Middle frontal gyrus (tissue), 1 donor: ENCODE results near the gene SNRNP25.
A peak's percentile ranks its signal among the peaks of the same experiment; 100 is the strongest.

ENCODE experiments used
- DNase-seq: peaks from one replicate; pipeline ENCODE4 v3.0.0-alpha.2; 2015; ENCODE audit warnings: low spot score; ENCODE audit errors: extremely low spot score

The SNRNP25 gene

DNA sequence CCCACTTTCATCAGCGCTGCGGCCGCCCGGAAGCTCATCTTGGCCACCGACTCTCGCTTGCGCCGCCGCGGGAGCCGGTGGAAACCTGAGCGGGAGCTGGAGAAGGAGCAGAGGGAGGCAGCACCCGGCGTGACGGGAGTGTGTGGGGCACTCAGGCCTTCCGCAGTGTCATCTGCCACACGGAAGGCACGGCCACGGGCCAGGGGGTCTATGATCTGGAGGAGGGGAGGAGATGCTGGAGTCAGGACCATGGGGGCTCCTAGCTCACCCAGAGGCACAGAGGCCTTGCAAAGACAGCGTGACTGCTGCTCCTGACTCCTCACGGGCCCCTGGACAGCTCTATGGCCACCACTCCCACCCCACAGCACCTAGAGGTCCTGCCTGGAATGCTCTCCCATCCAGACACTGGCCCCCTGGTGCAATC lies 9.4 kb downstream of the SNRNP25 start:
- DNase-seq, result no peak

DNA sequence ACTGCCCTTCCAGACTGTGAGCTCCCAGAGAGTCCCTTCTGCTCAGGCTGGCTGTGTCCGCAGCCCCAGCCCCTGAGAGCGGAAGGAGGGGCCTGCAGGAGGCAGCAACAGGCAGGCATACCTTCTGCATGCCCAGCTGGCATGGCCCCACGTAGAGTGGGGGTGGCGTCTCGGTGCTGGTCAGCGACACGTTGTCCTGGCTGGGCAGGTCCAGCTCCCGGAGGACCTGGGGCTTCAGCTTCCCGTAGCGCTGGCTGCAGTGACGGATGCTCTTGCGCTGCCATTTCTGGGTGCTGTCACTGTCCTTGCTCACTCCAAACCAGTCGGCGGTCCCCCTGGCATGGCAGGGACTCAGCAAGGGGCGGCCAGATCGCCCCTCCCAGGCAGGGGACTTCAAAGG lies 9.8 kb downstream of the SNRNP25 start:
- no peak for DNase-seq

GRCh38 chr16:63998-64913 lies 10.6 kb downstream of the SNRNP25 start:
- no peak for DNase-seq

GRCh38 chr16:64914-65255 lies 11.3 kb downstream of the SNRNP25 start:
- no peak for DNase-seq

GRCh38 chr16:65745-66144 lies 12.1 kb downstream of the SNRNP25 start:
- DNase-seq, result peak; percentile 53

DNA sequence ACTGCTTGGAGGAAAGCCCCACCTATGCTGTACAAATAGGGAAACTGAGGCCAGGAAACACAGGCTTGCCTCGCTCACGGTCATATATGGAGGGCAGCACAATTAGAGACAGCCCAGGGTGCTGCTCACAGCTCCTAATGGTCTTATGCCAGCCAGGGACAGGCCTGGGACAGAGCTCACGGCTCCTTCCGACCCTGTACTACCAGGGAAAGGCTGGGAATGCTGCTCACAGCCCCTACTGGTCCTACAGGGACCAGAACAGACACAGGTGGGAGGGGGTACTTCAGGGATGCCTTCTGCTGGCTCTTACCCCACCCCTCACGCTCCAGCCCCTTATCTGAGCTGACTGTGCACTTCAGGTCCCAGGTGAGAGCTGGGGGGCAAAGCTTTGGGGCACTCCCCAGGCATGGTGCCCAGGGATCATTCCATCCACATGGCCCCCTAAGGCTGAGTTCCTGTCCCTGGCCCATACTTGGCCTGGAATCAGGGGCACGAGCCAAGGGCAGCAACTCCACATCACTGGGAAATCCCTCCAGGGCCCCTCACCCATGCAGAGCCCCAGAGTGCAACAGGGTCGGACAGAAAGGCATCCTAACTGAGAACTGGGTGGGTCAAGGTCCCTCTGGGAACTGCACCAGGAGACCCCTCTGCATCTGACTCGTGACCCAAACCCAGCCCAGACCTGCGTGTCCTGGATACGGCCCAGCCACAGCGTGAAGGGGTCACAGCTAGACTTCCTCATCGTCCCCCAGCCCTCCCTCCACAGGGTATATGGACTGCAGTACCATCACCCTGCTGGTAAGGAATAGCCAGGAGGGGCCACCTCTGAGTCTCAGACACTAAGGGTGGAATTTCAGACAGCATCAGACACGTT lies 12.9 kb downstream of the SNRNP25 start:
- DNase-seq, result no peak

DNA sequence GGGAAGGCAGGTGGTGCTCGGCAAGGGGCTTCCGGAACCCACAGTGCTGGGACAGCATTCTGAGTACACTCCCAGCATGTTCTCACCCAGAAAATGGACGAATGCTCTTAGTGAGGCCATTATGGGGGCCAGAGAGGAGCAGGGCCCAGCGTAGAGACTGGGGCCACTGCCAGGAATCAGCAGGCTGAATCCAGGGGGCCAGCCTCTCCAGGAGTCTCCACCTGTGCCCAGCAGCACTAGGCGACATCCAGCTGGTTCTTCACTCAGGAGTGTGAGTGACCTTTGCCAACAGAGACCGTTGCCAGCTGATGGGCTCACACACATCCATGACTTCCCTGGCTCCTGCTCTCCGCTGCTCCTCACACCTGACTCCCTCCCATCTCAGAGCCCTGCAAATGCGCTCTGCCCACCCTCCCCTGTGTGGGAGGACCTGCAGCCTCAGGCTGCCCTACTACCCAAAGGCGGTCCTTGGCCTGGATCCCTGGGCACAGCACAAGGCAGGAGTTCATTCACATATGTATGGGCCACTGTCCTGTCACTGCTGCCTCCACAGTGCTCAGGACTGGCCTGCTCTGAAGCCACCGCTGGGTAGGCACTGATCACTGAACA lies 13.7 kb downstream of the SNRNP25 start:
- no peak for DNase-seq

DNA sequence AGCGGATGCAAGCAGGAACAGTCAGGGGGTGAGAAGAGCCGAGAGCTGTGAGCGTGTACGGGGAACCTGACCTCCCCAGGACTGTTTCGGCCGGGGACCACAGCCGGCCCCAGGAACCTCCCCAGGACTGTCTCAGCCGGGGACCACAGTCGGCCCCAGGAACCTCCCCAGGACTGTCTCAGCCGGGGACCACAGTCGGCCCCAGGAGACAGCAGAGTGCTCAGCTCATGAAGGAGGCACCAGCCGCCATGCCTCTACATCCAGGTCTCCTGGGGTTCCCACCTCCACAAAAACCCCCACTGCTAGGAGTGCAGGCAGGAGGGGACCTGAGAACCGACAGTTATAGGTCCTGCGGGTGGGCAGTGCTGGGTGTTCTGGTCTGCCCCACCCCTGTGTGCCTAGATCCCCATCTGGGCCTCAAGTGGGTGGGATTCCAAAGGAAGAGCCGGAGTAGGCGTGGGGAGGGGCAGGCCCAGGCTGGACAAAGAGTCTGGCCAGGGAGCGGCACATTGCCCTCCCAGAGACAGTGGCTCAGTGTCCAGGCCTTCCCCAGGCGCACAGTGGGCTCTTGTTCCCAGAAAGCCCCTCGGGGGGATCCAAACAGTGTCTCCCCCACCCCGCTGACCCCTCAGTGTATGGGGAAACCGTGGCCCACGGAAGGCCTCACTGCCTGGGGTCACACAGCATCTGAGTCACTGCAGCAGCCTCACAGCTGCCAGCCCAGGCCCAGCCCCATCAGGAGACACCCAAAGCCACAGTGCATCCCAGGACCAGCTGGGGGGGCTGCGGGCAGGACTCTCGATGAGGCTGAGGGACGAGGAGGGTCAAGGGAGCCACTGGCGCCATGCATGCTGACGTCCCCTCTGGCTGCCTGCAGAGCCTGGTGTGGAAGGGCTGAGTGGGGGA lies 14.5 kb downstream of the SNRNP25 start:
- DNase-seq, result no peak

GRCh38 chr16:69181-69580 lies 15.6 kb downstream of the SNRNP25 start:
- no peak for DNase-seq

DNA sequence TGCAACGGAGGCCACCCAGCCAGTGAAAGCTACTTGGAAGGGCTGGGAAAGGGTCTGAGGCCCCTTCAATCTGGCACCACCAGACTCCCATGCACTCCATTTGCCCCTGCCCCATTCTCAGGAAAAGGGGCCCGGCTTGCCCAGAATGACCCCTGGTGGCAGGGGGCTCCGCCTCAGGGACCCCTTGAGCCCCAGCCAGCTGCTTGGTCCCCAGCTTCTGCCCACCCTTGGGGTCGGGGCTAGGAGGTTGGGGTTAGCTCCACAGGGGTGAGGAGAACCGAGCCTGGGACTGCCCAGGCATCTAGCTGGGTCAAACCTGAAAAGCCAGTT lies 17.5 kb downstream of the SNRNP25 start:
- no peak for DNase-seq

DNA sequence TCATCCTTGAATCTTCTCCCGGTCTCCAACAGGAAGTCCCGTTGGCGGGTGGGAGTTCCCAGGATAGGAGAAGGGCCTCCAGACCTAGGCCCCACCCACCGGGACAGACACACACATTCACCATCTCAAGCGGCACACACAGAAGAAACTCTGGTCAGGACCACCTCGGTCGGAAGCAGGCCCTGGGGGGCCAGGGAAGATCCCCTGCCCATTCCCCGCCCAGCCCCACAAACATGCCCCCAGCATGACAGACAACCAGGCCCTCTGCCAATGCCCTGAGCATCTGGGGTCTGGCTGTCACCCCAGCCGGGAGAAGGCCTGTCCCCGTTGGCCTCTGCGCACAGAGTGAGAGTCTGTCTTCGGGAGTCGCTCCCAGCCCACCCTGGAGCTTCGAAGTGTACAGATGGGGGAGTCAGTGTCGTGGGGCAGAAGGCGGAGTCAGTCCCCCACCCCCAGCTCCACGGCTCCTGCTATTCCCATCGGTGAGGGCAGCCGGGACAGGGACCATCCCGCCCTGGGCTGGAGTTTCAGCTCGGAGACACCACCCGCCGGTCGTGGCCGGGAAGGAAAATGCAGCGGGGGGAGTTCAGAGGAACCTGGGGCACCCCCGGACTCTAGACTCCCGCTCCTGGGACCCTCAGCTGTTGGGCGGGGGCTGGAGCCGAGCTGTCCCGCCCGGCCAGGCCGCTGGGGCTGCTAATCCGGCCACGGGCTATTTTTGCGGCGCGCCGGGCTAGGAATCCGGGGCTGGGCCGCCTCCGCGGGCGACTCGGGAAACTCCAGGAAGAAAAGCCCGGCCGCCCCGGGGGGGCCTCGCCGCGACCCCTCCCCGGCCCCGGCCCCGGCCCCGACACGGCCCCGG lies 18.1 kb downstream of the SNRNP25 start:
- DNase-seq, result no peak

DNA sequence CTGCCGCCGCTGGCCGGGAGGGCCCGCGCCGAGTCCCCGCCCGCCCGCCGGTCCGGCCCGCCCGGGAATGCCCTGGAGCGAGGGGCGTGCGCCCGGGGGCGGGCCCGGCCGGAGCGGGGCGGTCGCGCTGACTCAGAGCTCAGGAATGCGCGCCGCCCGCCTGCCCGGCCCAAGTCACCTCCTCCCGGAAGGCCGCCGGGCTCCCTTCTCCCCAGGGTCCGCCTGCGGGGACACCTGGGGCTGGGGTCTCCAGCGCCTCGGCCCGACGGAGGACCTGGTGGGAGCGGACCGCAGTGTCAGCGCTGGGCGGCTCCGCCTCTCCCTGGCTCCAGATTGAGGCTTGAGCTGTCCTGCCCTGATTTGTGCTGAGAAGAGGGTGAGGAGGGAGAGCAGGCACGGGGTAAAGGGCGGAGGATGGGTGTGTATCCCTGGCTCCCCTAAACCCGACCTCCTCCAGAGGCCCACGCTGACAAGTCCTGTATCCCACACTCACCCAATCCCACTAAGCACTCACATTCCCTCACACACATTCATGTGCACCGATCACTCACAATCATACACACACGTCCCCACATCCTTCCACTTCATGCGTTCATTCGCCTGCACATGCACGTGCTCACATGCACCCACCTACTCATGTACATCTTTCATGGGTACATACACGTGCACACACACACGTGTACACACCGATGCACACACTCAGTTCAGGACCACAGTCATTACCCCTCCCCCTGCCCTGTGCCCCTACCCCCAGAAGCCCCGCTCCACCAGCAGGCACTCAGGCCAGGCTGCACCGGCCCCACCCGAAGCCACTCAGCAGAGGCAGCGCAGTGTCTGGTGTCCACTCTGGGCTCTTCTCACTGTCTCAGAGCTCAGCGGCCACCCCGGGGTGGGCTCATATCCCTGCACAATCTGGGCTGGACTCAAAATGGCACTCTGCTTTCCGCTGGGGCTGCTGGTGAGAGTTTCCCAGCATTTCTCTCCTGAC lies 19.2 kb downstream of the SNRNP25 start, which contains the start of gene RHBDF1:
TSS of gene RHBDF1 (minus strand) at position 71 of the 988 bp plus-strand sequence. CDS start 7,616 bp downstream, outside the sequence.
- no peak for DNase-seq

DNA sequence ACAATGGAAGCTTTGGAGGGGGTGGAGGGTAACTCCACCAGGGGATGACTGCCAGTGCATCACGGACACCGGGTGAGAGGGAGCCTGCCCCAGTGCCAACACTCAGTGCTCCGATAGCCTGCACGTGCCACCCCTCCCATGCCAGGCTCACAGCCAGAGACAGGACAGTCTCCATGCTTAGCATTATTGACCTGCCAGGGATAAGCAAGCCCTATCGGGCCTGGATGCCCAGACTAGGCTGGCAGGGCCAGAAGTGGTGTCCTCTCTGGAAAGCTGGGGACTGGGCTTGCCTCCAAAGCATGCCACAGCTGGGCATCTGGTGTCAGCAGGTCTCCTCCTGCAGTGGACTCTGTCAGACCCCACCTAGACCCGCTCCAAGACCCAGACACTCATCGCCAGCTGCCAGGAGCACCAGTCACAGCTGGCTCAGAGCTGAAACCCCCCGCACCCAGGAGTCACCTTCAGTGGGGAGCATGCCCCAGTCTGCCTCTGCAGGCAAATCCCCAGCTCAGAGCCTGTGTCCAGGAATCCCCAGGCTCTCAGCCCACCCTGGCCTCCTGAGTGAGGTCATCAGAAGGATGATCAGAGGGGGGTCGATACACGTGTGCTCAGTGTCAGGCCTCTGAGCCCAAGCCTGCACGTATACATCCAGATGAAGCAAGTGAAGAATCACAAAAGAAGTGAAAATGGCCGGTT lies 20.6 kb downstream of the SNRNP25 start:
- no peak for DNase-seq

GRCh38 chr16:74747-75334 lies 21.2 kb downstream of the SNRNP25 start:
- no peak for DNase-seq

DNA sequence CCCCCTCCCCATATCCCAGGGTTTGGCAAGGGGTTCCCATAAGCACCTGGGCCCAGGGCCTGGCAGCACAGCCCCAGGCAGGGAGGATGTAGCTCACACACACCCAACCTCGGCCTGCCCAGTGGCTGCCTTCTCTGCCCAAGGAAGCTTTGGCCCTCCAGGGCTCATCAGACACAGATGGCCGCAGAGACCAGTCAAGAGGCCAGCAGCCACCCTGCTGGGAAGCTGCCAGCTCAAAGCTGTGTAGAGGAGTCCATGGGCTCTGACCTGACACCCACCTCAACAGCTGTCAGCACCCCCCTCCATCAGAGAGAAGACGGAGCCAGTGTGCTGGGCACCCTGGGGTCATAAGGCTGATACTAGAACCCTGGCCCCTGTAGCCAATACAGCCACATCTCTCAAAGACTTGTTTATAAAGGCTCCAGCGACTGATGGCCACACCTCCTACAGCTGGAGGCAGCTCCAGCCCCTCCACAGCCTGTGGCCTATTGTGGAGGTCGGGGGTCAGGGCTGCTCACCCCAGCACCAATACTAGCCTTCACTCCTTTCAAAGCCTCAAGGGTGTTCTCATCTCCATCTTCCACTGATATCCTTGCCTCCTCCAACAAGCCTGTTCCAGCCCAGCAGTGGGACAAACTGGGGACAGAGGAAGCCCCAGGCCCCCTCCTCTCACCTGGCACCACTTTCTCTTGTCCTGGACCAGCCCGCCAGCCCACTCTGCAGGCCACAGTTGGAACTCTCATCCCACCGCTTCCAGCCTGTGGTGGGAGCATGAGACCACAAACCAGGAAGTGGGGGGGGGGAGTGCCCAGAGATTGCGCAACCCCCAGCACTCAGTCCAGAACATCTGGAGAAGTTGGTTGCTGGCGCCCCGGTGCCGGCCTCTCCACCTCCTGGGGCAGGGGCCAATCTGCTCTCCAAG lies 22.2 kb downstream of the SNRNP25 start:
- no peak for DNase-seq

DNA sequence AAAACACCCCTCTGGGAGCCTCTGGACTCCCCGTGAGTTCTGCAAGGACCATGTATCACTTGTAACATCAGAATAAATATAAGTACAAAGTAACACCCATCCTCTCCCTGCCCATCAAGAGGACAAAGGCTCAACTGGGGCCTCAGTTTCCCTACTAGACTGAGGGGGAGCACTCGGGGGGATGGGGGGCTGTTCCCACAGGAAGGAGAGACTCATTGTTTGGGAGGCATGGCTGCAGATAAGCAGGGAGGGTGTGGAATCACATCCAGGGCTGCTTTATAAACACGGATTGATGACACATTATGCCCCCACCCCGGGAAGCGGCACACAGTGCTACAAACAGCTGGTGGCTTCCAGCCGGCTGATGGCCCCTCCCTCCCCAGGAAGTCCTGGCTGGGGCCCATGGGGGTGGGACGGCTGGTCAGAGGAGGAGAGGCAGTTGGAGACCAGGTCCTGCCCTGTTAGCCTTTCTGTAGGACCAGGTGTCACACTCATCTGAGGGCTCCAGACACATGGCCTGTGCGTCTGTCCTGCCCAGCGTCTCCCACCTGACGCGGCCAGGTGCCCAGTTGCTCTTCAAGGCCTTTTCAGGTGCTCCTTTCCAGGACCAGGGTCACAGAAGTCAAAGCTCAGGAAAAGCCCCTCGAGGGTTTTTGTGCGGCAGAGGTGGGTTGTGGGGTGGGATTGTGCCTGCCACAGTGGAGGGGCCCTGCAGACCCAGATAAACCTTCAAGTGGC lies 23.1 kb downstream of the SNRNP25 start:
- no peak for DNase-seq
